Measurements from ENCODE around the gene SLFN14. TPM values are rescaled to one million over a fixed set of nuclear protein-coding genes. Genes with fewer than 3 reads are reported as not detected.

The SLFN14 gene
- total and polyA plus RNA-seq, 2 of the 4 experiments (the other 2 are of a cell fraction): not detected

- no TSS peak for BruUV-seq (replicated peaks)
- Histone ChIP-seq H2BK120ac (ENCODE audit: low read depth, low read length) (no peak overlapping the region), H4K20me1 (ENCODE audit: insufficient read depth, low read length) (no peaks in the 10 kb centered on the region), H4K5ac (ENCODE audit: low read depth, low read length) (no peak overlapping the region), H4K91ac (ENCODE audit: insufficient read depth, low read depth, low read length) (no peak overlapping the region), H3K9me1 (ENCODE audit: insufficient read depth, low read length) (no peaks in the 10 kb centered on the region), H4K8ac (ENCODE audit: low read depth in 2 of 2, low read length in 2 of 2) (no peak overlapping the region), H2AK5ac (ENCODE audit: low read depth, low read length) (no peak overlapping the region), H3K9ac (ENCODE audit: low read depth, low read length) (no peak overlapping the region), H2BK20ac (ENCODE audit: low read depth, low read length) (no peak overlapping the region), H2BK15ac (ENCODE audit: low read depth, low read length) (no peak overlapping the region), H3K4me1 (ENCODE audit: control insufficient read depth, insufficient read depth, low read length) (no peaks in the 10 kb centered on the region), H3K9me3 (ENCODE audit: control insufficient read depth, insufficient read depth, low read length) (no peaks in the 10 kb centered on the region), H3K18ac (ENCODE audit: low read depth, low read length) (no peak overlapping the region), H2BK5ac (ENCODE audit: low read depth, low read length, poor library complexity, severe bottlenecking) (no peak overlapping the region), H3K4ac (ENCODE audit: low read depth, low read length) (no peak overlapping the region), H3K27ac (ENCODE audit: insufficient read depth, low read length) (no peak overlapping the region), H3K56ac (ENCODE audit: extremely low read depth, insufficient read depth, low read length) (no peak overlapping the region), H3K4me2 (ENCODE audit: low read depth, low read length) (no peak overlapping the region), H2AFZ (replicated peaks; ENCODE audit: low read length, poor library complexity) (no peak overlapping the region), H3K4me3 (ENCODE audit: insufficient read depth, low read depth, low read length) (no peak overlapping the region), H3K36me3 (ENCODE audit: control insufficient read depth, insufficient read depth, low read length) (no peaks in the 10 kb centered on the region), H3K14ac (replicated peaks; ENCODE audit: low read depth, low read length) (no peak overlapping the region), H3K27me3 (ENCODE audit: control insufficient read depth, insufficient read depth, low read length) (peaks cover 19% of the 10 kb centered on the region), H3K23ac (ENCODE audit: low read depth, low read length) (no peak overlapping the region), H2AK9ac (replicated peaks; ENCODE audit: low read depth, low read length, poor library complexity) (no peak overlapping the region), H3K79me1 (ENCODE audit: low read depth in 1 of 2, low read length in 2 of 2) (no peaks in the 10 kb centered on the region)
- intact Hi-C loops (cut with micrococcal nuclease) (loop anchor here (10.0 kb wide), 1 partner anchor 550 kb away; no protein-coding TSS in a partner anchor), in situ Hi-C loops (cut with MboI; ENCODE audit: low sequenced_read_pairs) (loop anchor here (25.0 kb wide), 1 partner anchor 1133 kb away; no protein-coding TSS in a partner anchor), dilution Hi-C loops (cut with HindIII; ENCODE audit: low sequenced_read_pairs, unreplicated experiment) (loop anchor here (25.0 kb wide), 2 partner anchors 233 to 358 kb away; partner anchors contain the start of gene SLC35G3)
- ATAC-seq (ENCODE audit: low read depth): no peak
- ChIA-PET POLR2A (ENCODE audit: unreplicated experiment) (no interaction called here), CTCF (interaction anchor here (0.7 kb wide), 1 partner anchor 22 kb away, joined by 4 read pairs; no protein-coding TSS in a partner anchor)
- TF ChIP-seq RFX5 (IDR thresholded peaks at IDR 0.05; ENCODE audit: low read depth, low read length): no peak
- TF ChIP-seq POLR2A (IDR thresholded peaks at IDR 0.05; ENCODE audit: low read depth, low read length): no peak
- no peak for TF ChIP-seq MAZ (IDR thresholded peaks at IDR 0.05; ENCODE audit: borderline replicate concordance, low read depth, low read length)
- TF ChIP-seq SMC3 (IDR thresholded peaks at IDR 0.05; ENCODE audit: low read depth, low read length): no peak
- TF ChIP-seq BHLHE40 (IDR thresholded peaks at IDR 0.05; ENCODE audit: low read depth, low read length): no peak
- TF ChIP-seq ELK1 (IDR thresholded peaks at IDR 0.05; ENCODE audit: borderline replicate concordance, low read depth, low read length): no peak
- no peak for TF ChIP-seq CTCF (conservative IDR thresholded peaks at IDR 0.05; ENCODE audit: low read depth, low read length)
- no peak for TF ChIP-seq FOS (IDR thresholded peaks at IDR 0.05; ENCODE audit: low read depth, low read length)
- no peak for TF ChIP-seq RAD21 (IDR thresholded peaks at IDR 0.05; ENCODE audit: low read length)
- TF ChIP-seq USF2 (IDR thresholded peaks at IDR 0.05; ENCODE audit: low read depth, low read length): no peak
- TF ChIP-seq MAFK (IDR thresholded peaks at IDR 0.05; ENCODE audit: low read depth, low read length): no peak
- no peak for TF ChIP-seq MXI1 (IDR thresholded peaks at IDR 0.05; ENCODE audit: borderline replicate concordance, low read depth, low read length)
- TF ChIP-seq CEBPB (IDR thresholded peaks at IDR 0.05; ENCODE audit: low read depth, low read length): no peak
- no peak for TF ChIP-seq CHD1 (IDR thresholded peaks at IDR 0.05; ENCODE audit: low read depth, low read length)
- no peak for TF ChIP-seq NFE2L2 (IDR thresholded peaks at IDR 0.05; ENCODE audit: low read depth, low read length)
- no peak for TF ChIP-seq RCOR1 (IDR thresholded peaks at IDR 0.05; ENCODE audit: insufficient replicate concordance, low read length)
- no peak for DNase-seq
- no CpG with 5 or more reads among the region's 1 CpG for WGBS, 2 experiments (ENCODE audit: extremely low coverage in 2 of 2, insufficient read length in 1 of 2)
Observed at GRCh38 chr17:35545150-35545549, 15.5 kb downstream of the SLFN14 start.

Data from IMR-90 (cell line).